ENCODE data around the gene KCTD3.

KCTD3 gene

GRCh38 chr1:215669806-215670491, 102.8 kb downstream of the KCTD3 start:
- Mint-ChIP-seq H3K4me1 (ENCODE audit: low read depth) (no peaks in the 10 kb centered on the region), H3K27me3 (ENCODE audit: low read depth) (no peaks in the 10 kb centered on the region), H3K9me3 (no peaks in the 10 kb centered on the region), H3K27ac (no peak overlapping the region), H3K36me3 (ENCODE audit: low read depth) (no peaks in the 10 kb centered on the region), H3K4me3 (no peak overlapping the region)
- no peak for DNase-seq (ENCODE audit: low spot score)
